Neural crest cell (in vitro differentiated cells): ENCODE data around the gene TBCD. TPM values are rescaled to one million over a fixed set of nuclear protein-coding genes. Genes with fewer than 3 reads are reported as not detected.
A peak's percentile ranks its signal among the peaks of the same experiment; 100 is the strongest.

Experiments
- DNase-seq: peaks from one replicate; pipeline ENCODE4 v3.0.0; 2021; ENCODE audit warnings: low read depth, mixed read lengths, low spot score
- H3K27ac Mint-ChIP-seq: one replicate; pipeline ENCODE4 v1.8.0; 2021; ENCODE audit warnings: mild to moderate bottlenecking, mixed read lengths; ENCODE audit not compliant: unreplicated experiment
- H3K27me3 Mint-ChIP-seq: 2 replicates; pipeline ENCODE4 v1.8.0; 2021; ENCODE audit warnings: low read depth, mild to moderate bottlenecking, mixed read lengths
- H3K36me3 Mint-ChIP-seq: 2 replicates; pipeline ENCODE4 v1.8.0; 2021; ENCODE audit warnings: low read depth, mild to moderate bottlenecking, mixed read lengths
- H3K4me1 Mint-ChIP-seq: 2 replicates; pipeline ENCODE4 v1.8.0; 2021; ENCODE audit warnings: mixed read lengths
- H3K4me3 Mint-ChIP-seq: one replicate; pipeline ENCODE4 v1.8.0; 2021; ENCODE audit warnings: mild to moderate bottlenecking, mixed read lengths
- H3K9me3 Mint-ChIP-seq: 2 replicates; pipeline ENCODE4 v1.8.0; 2021; ENCODE audit warnings: mixed read lengths
- total RNA-seq: library from RNA; stranded (reverse); gene quantifications from 2 replicates; pipeline ENCODE4 v1.2.1, GENCODE V29; 2021
- TF ChIP-seq, protein P1 (sequence below): fragments of 200-600 bp; sonication (generic); conservative IDR thresholded peaks from 2 replicates; pipeline ENCODE4 v1.5.0; 2021; ENCODE audit warnings: antibody characterized with exemption, mild to moderate bottlenecking

Gene TBCD
- total RNA-seq, 1 donor from 2014 or later: 166 TPM

DNA sequence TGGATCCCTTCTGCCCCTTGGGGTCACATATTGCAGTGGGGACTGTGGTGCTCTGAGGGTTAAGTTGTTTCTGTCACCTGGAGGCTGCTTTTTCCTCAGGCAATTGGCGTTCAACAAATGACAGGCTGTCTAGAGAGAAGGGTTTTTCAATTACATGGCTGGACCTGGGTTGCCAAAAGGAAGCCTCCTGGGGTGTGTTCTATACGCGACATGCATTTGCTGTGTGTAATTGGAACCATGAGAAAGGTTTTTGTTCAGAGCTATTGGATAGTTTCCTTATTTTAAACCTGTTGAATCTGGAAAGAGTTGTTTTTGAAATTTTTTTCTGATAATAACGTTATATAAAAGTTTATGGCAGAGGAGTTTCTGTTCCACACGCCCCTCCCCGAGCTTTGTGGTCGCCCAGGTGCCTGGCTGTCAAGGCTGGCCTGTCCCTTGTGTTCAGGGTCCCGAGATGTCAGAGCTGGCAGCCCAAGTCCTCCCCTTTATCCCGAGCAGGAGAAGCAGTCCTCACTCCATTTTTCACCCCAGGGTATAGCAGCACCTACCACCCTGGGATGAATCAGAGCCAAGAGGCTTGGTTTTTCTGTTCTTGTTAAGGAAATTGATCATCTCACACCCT, 114.0 kb downstream of the TBCD start:
- Mint-ChIP-seq H3K4me1 (peaks cover 44% of the 10 kb centered on the region), H3K27ac (no peak overlapping the region), H3K36me3 (peaks cover 9% of the 10 kb centered on the region), H3K4me3 (peak overlapping the region; percentile 22), H3K27me3 (no peaks in the 10 kb centered on the region), H3K9me3 (no peaks in the 10 kb centered on the region)
- TF ChIP-seq, protein P1, sequence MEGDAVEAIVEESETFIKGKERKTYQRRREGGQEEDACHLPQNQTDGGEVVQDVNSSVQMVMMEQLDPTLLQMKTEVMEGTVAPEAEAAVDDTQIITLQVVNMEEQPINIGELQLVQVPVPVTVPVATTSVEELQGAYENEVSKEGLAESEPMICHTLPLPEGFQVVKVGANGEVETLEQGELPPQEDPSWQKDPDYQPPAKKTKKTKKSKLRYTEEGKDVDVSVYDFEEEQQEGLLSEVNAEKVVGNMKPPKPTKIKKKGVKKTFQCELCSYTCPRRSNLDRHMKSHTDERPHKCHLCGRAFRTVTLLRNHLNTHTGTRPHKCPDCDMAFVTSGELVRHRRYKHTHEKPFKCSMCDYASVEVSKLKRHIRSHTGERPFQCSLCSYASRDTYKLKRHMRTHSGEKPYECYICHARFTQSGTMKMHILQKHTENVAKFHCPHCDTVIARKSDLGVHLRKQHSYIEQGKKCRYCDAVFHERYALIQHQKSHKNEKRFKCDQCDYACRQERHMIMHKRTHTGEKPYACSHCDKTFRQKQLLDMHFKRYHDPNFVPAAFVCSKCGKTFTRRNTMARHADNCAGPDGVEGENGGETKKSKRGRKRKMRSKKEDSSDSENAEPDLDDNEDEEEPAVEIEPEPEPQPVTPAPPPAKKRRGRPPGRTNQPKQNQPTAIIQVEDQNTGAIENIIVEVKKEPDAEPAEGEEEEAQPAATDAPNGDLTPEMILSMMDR: no peak
- no peak for DNase-seq

DNA sequence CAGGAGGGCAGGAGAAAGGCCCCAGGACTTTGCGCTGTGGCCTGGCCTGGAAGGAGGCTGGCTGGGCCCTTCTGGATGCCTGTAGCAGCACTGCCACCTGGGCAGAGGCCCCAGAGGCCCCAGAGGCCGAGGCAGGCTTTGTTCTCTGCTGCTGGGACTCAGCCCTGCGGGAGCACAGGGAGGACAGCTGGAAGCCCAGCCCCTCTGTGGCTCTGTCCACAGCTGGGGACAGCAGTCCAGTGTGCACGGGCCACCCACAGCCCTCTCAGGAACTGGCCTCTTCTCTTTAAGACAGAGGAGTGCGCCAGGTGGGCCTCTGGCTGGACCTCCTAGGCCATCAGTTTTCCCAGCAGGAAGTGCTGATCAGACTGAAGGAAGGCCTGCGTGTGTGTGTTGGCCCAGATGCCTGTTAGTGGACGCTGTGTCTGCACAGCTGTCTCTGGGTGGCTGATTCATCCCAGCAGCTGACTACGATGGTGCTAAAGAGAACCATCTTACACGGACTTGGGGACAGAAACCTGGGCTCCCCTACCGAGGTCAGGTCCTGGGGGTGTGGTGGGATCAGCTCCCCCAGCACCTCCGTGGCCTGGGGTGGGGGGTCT, 114.8 kb downstream of the TBCD start:
- peaks cover 9% of the 10 kb centered on the region for H3K36me3 Mint-ChIP-seq
- H3K27ac Mint-ChIP-seq: peak overlapping the region; percentile 84
- TF ChIP-seq, protein P1: no peak
- H3K27me3 Mint-ChIP-seq: no peaks in the 10 kb centered on the region
- DNase-seq: no peak
- H3K9me3 Mint-ChIP-seq: no peaks in the 10 kb centered on the region
- H3K4me1 Mint-ChIP-seq: peaks cover 40% of the 10 kb centered on the region
- H3K4me3 Mint-ChIP-seq: no peak overlapping the region

DNA sequence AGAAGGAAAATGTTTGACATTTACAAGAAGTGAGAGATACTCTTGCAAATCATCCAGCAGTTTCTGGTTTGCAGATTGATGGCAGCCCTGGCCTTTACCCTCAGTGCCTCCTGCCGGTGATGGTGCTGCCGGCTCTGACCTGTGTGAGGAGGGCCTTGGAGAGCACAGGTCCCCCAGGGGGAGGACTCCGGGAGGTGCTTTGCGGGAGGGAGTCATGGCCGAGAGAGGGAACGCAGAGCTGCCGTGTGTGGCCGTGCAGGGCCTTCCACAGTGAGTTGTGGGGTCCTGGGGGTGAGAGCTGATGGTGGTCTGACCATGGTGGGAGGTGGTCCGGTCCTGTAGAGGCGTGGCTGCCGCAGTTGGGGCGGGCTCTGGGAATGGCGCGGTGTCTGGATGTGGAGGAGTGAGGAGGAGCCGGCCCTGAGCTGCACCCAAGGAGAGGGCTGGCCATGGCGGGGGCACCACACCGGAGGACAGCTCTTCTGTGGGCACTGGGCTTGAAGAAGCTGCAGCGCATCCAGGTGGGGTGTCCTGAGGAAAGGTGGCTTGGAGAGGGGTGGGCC, 116.0 kb downstream of the TBCD start:
- peak overlapping the region; percentile 57 for H3K27ac Mint-ChIP-seq
- H3K9me3 Mint-ChIP-seq: no peaks in the 10 kb centered on the region
- H3K27me3 Mint-ChIP-seq: no peaks in the 10 kb centered on the region
- TF ChIP-seq, protein P1: no peak
- DNase-seq: no peak
- peaks cover 6% of the 10 kb centered on the region for H3K36me3 Mint-ChIP-seq
- H3K4me3 Mint-ChIP-seq: no peak overlapping the region
- H3K4me1 Mint-ChIP-seq: peaks cover 33% of the 10 kb centered on the region

DNA sequence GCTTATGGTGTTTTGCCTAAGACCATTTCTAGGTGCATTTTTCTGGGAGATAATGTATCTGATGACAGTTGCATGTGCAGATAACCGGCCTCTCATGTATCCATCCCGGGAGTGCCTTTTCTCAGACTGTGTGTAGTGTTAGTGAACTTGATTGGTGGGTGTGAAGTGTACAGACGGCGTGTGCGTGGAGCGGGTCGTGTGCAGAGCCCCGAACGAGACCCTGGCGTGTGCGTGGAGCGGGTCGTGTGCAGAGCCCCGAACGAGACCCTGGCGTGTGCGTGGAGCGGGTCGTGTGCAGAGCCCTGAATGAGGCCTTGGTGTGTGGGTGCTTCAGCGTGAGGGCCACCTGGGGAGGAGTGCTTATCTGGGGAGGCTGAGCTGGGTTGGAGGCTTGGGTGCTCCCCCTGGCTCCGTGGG, 116.9 kb downstream of the TBCD start:
- H3K4me3 Mint-ChIP-seq: no peak overlapping the region
- H3K27ac Mint-ChIP-seq: no peak overlapping the region
- H3K27me3 Mint-ChIP-seq: no peaks in the 10 kb centered on the region
- TF ChIP-seq, protein P1: no peak
- H3K36me3 Mint-ChIP-seq: peaks cover 6% of the 10 kb centered on the region
- H3K9me3 Mint-ChIP-seq: no peaks in the 10 kb centered on the region
- DNase-seq: no peak
- peaks cover 24% of the 10 kb centered on the region for H3K4me1 Mint-ChIP-seq

DNA sequence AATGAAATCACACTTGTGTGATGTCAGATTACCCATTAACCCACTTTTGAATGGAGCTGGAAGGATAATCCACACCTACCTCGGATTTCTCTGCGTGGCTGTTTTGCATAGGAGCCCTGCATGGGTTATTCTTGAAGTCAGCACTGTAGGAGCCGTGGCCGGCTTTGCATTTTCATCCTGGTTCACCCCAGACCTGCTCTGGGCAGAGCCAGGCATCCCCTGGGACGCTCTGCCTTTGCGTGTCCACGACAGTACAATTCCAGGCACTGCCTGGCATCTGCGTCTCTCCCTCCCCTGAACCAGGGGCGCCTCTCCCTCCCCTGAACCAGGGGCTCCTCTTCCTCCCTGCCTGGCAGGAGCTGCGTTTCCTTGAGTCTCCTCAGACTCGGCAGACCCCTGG, 117.7 kb downstream of the TBCD start:
- Mint-ChIP-seq H3K4me1 (peaks cover 16% of the 10 kb centered on the region), H3K27ac (no peak overlapping the region), H3K4me3 (no peak overlapping the region), H3K9me3 (no peaks in the 10 kb centered on the region), H3K36me3 (peaks cover 6% of the 10 kb centered on the region), H3K27me3 (no peaks in the 10 kb centered on the region)
- no peak for DNase-seq
- TF ChIP-seq, protein P1: no peak
